ENCODE data around the gene PHYHD1.

PHYHD1 gene

GRCh38 chr9:128920381-128921058, at the start of gene PHYHD1:
Gene PHYHD1, plus strand, starts transcription at chr9:128920982. Its CDS starts 1,342 bp downstream, at chr9:128922324.
- peak in 53 of 56 donors; percentile 32 to 89 (median 68) for DNase-seq

GRCh38 chr9:128877852-128878251, 42.9 kb upstream of the PHYHD1 start:
- DNase-seq = no peak

- DNase-seq = peak; percentile 69 to 99 (median 95)
Measured at GRCh38 chr9:128881884-128882676, 38.7 kb upstream of the PHYHD1 start, which contains the start of the genes KYAT1 and LRRC8A. Gene KYAT1, minus strand, starts transcription at chr9:128881950. Its CDS starts 36,545 bp downstream, at chr9:128845405. Gene LRRC8A, plus strand, starts transcription at chr9:128882133. Its CDS starts 25,032 bp downstream, at chr9:128907165.

- peak in 3 of 56 donors; percentile 47 to 66 (median 64) for DNase-seq
Measured at GRCh38 chr9:128882677-128883603, 37.8 kb upstream of the PHYHD1 start.

- DNase-seq = no peak
Measured at GRCh38 chr9:128884164-128884563, 36.6 kb upstream of the PHYHD1 start.

- no peak for DNase-seq
Measured at GRCh38 chr9:128885376-128885775, 35.4 kb upstream of the PHYHD1 start.

GRCh38 chr9:128885798-128886197, 35.0 kb upstream of the PHYHD1 start:
- no peak for DNase-seq

GRCh38 chr9:128886211-128886891, 34.4 kb upstream of the PHYHD1 start:
- no peak for DNase-seq

- DNase-seq = no peak
Measured at GRCh38 chr9:128887049-128887448, 33.7 kb upstream of the PHYHD1 start.

GRCh38 chr9:128887914-128888350, 32.9 kb upstream of the PHYHD1 start:
- no peak for DNase-seq

- no peak for DNase-seq
Measured at GRCh38 chr9:128891321-128892220, 29.2 kb upstream of the PHYHD1 start.

GRCh38 chr9:128892221-128892921, 28.4 kb upstream of the PHYHD1 start:
- DNase-seq = peak; percentile 41 to 97 (median 91)

- peak in 1 of 56 donors; percentile 51 for DNase-seq
Measured at GRCh38 chr9:128893354-128893753, 27.4 kb upstream of the PHYHD1 start.

- no peak for DNase-seq
Measured at GRCh38 chr9:128894764-128895163, 26.0 kb upstream of the PHYHD1 start.

GRCh38 chr9:128895556-128895955, 25.2 kb upstream of the PHYHD1 start:
- DNase-seq = peak in 11 of 56 donors; percentile 17 to 59 (median 30)

GRCh38 chr9:128898382-128898781, 22.4 kb upstream of the PHYHD1 start:
- no peak for DNase-seq

- peak in 24 of 56 donors; percentile 10 to 72 (median 31) for DNase-seq
Measured at GRCh38 chr9:128898845-128899565, 21.8 kb upstream of the PHYHD1 start.

All from nucleus accumbens (tissue), 56 donors.